Hepatocyte (in vitro differentiated cells): ENCODE data around the gene GAST.

ENCODE experiments used
- EZH2phosphoT487 ChIP-seq: fragments of 200-600 bp; sonication (generic); IDR thresholded peaks from one replicate; pipeline ENCODE4 v1.6.1; 2018; ENCODE audit warnings: antibody characterized with exemption, mild to moderate bottlenecking, low read depth, moderate library complexity; ENCODE audit not compliant: unreplicated experiment, severe bottlenecking
- TF ChIP-seq, protein P1 (sequence below): fragments of 200-600 bp; sonication (generic); IDR thresholded peaks from 2 replicates; pipeline ENCODE4 v1.5.1; 2016; ENCODE audit warnings: antibody characterized with exemption, mild to moderate bottlenecking; ENCODE audit not compliant: poor library complexity

DNA sequence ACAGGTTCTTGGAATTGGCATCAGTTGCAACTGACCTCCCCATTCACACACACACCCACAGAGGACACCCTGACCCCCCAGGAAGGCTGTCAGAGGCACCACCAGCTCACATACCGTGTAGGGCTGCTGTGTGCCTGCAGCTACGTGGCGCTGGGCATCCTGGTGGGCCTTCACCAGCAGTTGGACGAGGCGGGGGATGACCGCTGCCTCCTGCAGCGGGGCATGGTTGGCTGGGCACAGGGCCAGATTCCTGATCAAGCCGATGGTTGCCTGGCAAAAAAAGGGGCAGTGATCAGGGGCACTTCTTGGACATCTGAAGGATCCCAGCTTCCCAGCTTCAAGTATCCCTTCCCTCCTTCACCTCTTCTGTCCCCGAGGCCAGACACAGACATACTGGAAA is 46.5 kb downstream of the GAST start:
- TF ChIP-seq, protein P1, sequence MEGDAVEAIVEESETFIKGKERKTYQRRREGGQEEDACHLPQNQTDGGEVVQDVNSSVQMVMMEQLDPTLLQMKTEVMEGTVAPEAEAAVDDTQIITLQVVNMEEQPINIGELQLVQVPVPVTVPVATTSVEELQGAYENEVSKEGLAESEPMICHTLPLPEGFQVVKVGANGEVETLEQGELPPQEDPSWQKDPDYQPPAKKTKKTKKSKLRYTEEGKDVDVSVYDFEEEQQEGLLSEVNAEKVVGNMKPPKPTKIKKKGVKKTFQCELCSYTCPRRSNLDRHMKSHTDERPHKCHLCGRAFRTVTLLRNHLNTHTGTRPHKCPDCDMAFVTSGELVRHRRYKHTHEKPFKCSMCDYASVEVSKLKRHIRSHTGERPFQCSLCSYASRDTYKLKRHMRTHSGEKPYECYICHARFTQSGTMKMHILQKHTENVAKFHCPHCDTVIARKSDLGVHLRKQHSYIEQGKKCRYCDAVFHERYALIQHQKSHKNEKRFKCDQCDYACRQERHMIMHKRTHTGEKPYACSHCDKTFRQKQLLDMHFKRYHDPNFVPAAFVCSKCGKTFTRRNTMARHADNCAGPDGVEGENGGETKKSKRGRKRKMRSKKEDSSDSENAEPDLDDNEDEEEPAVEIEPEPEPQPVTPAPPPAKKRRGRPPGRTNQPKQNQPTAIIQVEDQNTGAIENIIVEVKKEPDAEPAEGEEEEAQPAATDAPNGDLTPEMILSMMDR = no peak
- no peak for TF ChIP-seq EZH2phosphoT487
